GM18517 (cell line): ENCODE measurements around the gene SAMMSON.

Experiments used
- ATAC-seq: cut with Tn5 transposase; IDR thresholded peaks from one replicate; pipeline ENCODE4 v1.9.1; 2021; ENCODE audit warnings: mild to moderate bottlenecking, moderate library complexity; ENCODE audit not compliant: unreplicated experiment

Gene SAMMSON

GRCh38 chr3:69999140-70000027, at the start of gene SAMMSON:
Gene SAMMSON (plus strand): TSS chr3:69999733.
- no peak for ATAC-seq

DNA sequence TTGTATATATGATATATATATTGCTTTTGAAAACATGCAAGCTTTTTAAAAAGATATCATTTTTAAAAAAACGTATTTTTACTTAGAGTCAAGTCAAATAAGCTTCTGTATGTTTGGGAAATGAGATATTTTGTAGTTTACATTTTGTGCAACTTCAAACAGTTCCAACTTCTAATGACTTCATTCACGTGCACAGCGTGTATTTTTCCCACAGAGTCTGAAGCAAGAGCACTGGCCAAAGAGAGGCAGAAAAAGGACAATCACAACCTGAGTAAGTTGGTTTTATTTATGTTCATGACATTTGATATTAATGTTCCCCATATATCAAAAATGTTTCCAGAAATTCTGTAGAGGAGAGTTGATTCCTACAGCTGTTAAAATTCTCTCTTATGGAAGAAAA, 47.9 kb upstream of the SAMMSON start:
- no peak for ATAC-seq

DNA sequence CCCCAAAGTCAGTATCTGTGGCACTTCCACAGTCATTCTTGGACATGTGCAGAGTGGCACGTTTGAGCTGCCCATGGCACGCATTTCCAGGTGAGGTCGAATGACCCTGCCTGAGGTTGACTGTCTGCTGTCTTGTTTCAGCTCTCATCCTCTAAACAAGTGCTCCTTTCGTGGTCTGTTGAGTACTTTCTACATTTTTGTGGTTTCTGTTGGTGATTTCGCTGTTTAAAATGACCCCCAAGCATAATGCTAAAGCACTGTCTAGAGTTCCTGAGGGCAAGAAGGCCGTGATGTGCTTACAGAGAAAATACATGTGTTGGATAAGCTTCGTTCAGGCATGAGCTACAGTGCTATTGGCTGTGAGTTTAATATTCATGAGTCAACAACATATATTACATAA, 40.0 kb upstream of the SAMMSON start:
- no peak for ATAC-seq

DNA sequence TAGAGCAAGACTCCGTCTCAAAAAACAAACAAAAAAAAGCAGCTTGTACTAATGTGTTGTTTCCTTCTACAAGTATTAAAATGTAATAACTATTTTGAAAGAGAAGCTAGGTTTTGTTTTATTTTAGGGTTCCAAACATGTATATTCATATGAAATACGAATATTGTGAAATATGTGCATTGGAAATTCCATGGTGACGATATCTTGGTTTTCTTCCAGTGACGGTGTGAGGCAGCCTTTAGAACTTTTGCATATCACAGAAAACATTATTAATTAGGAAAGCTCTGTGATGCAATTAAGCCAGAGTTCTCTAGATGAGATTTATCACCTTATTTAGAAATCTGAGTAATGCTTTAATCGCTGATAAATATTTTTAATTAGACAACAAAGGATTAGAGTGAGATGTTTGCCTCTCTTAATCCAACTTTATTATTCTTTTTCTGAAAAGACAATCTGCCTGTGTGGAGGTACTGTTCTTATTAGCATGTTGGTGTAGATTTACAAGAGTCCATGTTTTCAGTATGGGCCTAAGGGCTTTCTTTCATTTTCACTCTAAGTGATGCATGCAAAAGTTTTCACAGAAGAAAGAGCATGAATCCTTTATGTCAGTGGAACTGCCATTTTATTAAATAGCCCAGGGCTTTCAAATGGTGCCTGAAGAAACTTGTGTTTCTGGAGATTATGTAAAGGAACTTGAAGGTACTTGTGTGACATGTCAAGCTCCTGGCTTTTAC, 37.7 kb upstream of the SAMMSON start:
- no peak for ATAC-seq

DNA sequence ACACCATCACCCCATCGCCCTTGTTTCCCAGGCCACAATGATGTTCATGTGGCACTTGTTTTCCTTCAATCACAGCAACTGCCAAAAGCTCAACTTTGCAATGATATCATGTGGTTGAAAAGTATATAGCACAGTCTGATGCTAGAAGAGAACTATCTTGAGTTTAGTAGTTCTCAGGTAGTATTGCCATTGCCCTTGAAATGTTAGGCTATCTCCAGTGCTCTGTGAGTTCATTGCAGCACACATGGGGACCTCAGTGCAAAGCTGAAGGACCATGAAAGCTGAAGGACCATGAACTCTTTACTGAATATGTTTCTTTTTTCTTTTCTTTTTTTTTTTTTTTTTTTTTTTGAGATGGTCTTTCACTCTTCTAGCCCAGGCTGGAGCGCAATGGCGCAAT, 35.9 kb upstream of the SAMMSON start:
- ATAC-seq = no peak

DNA sequence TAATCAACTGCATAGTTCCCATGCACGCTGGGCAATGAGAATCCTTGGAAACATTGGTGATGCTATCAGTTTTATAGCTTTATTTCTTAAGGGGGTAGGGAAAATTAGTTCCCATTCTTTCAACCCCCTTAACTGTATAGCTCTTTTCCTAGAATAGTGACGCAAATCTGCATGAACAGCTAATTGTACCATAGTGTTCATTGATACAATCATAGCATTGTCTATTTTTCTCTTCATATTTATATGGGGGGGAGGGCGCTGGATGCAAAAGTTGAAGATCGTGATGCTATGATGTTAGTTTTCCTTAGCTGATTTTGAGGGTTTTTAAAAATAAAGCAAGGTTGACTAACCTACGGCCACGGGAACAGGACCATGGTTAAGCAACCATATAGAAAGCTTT, 32.4 kb upstream of the SAMMSON start:
- no peak for ATAC-seq

- no peak for ATAC-seq
These were observed 28.7 kb upstream of the SAMMSON start for GRCh38 chr3:69970827-69971226.

- ATAC-seq = no peak
These were observed 26.9 kb upstream of the SAMMSON start for GRCh38 chr3:69972672-69973071.

GRCh38 chr3:69976021-69976420, 23.5 kb upstream of the SAMMSON start:
- ATAC-seq = no peak

GRCh38 chr3:69983546-69984265, 15.8 kb upstream of the SAMMSON start:
- no peak for ATAC-seq

DNA sequence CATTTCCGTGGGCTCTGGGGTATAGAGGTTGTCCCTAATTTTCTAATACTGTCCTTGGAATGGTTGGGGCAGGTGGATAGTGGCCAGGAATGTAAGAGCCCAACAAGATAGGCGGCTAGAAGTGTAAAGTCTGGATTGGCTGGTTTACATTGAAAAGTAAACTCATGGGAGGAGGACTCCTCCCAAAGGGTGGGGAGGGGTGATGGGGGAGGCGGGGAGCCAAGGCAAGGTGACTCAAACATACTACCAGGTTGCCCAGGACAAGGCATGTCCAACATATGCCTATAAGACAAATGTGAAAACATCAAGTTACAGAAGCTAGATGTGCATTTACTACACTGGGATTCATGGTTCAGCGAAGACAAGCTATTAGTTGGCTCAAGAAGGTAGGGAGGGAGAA, 14.3 kb upstream of the SAMMSON start:
- ATAC-seq = no peak

DNA sequence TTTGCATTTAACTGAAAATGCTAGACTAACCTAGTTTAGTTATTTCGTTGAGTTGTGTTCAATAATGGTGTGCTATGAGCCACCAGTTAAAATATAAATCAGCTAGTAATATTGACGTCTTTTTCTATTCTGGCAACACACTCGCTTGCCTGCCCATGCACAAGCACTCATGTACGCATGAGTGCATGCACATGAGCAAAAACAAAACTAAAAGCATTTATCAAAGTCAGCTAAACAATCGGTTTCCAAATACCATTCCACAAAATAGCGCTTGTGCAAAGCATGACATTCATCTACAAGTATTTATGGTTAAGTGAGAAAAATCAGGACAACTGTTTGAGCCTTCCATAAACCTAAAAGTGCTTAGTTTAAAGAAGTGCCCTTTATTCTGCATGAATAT, 13.1 kb upstream of the SAMMSON start:
- no peak for ATAC-seq

GRCh38 chr3:69987833-69988232, 11.7 kb upstream of the SAMMSON start:
- no peak for ATAC-seq

DNA sequence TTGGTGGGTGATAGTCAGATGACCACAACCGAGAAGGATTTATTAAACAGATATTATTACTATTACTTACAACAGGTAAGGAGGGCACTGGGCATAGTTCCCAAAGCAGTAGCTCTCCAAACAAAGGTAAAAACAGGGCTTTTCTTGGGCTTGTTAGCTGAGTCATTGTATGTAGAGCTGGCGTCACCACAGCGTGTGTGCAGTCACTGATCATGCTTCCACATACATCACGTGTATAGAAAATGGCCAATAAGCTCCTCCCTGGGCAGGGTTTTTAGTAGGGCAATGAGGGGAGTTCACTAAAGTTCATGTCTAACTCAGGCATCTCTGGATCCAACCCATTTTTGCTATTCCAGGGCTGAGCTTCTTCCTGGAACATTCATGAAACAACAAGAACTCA, 5.8 kb upstream of the SAMMSON start:
- no peak for ATAC-seq

GRCh38 chr3:69994919-69995318, 4.6 kb upstream of the SAMMSON start:
- ATAC-seq = no peak

GRCh38 chr3:69997631-69998307, 1.8 kb upstream of the SAMMSON start:
- ATAC-seq = no peak

DNA sequence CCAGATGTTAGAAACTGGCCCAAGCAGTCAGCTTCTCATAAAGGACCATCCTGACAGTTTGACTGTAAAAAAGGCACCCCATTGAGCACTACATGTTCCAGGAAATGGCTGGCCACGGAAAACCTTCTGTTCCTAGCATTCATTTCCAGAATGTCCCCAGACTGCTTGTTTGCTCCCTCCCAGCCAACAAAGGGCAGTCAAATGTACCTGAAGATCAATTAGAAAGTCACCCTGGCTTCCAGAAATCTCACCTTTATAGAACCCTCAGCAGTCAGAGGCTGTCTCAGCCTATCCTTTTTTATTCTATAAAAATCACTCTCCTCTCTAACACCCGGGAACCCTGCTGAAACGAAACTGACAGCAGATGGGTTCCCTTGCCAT, 784 bp upstream of the SAMMSON start:
- no peak for ATAC-seq

- no peak for ATAC-seq
These were observed 486 bp downstream of the SAMMSON start for GRCh38 chr3:70000028-70000410.

- no peak for ATAC-seq
These were observed 1.1 kb downstream of the SAMMSON start for GRCh38 chr3:70000563-70001081.

DNA sequence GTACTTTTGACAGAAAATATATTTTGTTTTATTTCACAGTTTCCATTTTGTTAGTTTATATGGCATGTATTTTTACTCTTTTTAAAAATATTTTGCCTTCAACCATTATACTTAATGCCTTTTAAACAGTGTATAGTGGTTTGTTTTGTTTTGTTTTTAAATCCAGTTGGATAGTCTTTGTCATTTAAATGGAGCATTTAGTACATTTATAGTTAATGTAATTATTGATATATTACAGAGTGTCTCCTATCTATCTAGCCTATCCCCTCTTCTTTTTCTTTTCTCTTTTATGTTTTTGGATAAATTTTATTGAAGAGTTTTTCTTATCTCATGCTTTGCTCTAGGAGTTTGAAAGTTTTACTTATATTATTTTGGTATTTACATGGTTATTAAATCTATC, 3.6 kb downstream of the SAMMSON start:
- ATAC-seq = no peak

DNA sequence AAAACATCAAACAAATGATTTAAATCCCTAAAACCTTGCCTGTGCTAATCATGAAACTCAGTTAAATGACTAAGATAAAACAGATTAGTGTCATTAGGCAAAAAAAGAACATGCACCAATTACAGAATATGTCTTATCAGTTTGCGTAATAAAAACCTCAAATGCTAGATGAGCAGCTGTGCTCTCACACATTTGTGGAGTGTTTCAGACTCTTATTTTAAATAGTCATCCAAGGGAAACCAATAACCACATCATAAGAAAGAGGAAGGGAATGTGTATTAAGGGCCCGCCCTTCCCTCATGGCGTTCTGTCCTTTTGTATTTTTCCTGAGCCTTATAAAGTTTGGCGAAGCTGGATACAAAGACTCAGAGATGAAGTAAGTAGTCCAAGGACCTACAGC, 6.6 kb downstream of the SAMMSON start:
- no peak for ATAC-seq
